Testis (tissue), 2 donors: ENCODE results near the gene PTEN.
"Not testable (repeated sequence)": the region's sequence is repeated elsewhere in the genome, so short reads cannot be mapped to it uniquely, and the experiment has no call there.

Experiments used
- CTCF ChIP-seq, 3 experiments: fragments of 450-650 bp in 2 of 3; fragments of 200-600 bp in 1 of 3; sonication (generic) in 1 of 3; IDR thresholded peaks; one replicate each; pipeline ENCODE4 v1.5.1; 2016 to 2019; ENCODE audit warnings: antibody characterized with exemption in 3 of 3, mild to moderate bottlenecking in 2 of 3, moderate library complexity in 1 of 3
- POLR2A ChIP-seq: fragments of 450-650 bp; IDR thresholded peaks from one replicate; pipeline ENCODE4 v1.6.1; 2017; ENCODE audit warnings: antibody characterized with exemption, mild to moderate bottlenecking, moderate library complexity

GRCh38 chr10:87855247-87855646, 8.2 kb upstream of the PTEN start:
- TF ChIP-seq CTCF (IDR thresholded peaks at IDR 0.05); POLR2A: not testable (repeated sequence)
